ENCODE measurements around the gene CEP43. TPM values are rescaled to one million over a fixed set of nuclear protein-coding genes. Genes with fewer than 3 reads are reported as not detected.

CEP43 gene
- total RNA-seq, 1 donor from 2014 or later = 16.0 TPM

DNA sequence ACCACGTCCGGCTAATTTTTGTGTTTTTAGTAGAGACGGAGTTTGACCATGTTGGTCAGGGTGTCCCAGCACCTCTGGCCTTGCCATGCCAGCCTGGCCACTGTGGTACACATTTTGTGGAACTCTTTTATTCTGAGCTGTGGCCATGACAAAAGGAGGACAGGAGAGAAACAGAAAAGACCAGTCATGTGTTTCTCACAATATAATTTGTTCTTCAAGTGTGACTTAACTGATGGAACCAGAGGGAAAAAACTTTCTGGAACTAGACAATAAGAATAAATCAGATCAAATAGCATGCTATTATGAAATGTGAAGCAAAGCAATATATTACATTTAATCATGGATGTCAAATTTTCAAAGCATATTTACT is 38.6 kb upstream of the CEP43 start:
- Histone ChIP-seq H3K9me3 (ENCODE audit: insufficient read depth, low read depth, low read length) (no peaks in the 10 kb centered on the region), H3K4me1 (ENCODE audit: insufficient read depth, low read length) (peaks cover 10% of the 10 kb centered on the region), H3K36me3 (ENCODE audit: insufficient read depth, low read length) (no peaks in the 10 kb centered on the region), H3K27ac (ENCODE audit: low read depth, low read length) (no peak overlapping the region), H3K4me2 (ENCODE audit: low read length) (no peak overlapping the region), H3K9ac (ENCODE audit: low read length) (no peak overlapping the region), H3K27me3 (ENCODE audit: insufficient read depth, low read length) (no peaks in the 10 kb centered on the region), H3K4me3 (ENCODE audit: insufficient read depth, low read depth, low read length) (no peak overlapping the region), H3K79me2 (ENCODE audit: insufficient read depth, low read length) (no peaks in the 10 kb centered on the region), H4K20me1 (ENCODE audit: insufficient read depth, low read length) (no peaks in the 10 kb centered on the region), H2AFZ (ENCODE audit: low read depth, low read length) (no peak overlapping the region)
- no peak for TF ChIP-seq EZH2 (IDR thresholded peaks at IDR 0.05; ENCODE audit: insufficient read depth, low read length)
- TF ChIP-seq, protein P1, sequence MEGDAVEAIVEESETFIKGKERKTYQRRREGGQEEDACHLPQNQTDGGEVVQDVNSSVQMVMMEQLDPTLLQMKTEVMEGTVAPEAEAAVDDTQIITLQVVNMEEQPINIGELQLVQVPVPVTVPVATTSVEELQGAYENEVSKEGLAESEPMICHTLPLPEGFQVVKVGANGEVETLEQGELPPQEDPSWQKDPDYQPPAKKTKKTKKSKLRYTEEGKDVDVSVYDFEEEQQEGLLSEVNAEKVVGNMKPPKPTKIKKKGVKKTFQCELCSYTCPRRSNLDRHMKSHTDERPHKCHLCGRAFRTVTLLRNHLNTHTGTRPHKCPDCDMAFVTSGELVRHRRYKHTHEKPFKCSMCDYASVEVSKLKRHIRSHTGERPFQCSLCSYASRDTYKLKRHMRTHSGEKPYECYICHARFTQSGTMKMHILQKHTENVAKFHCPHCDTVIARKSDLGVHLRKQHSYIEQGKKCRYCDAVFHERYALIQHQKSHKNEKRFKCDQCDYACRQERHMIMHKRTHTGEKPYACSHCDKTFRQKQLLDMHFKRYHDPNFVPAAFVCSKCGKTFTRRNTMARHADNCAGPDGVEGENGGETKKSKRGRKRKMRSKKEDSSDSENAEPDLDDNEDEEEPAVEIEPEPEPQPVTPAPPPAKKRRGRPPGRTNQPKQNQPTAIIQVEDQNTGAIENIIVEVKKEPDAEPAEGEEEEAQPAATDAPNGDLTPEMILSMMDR (IDR thresholded peaks at IDR 0.05; ENCODE audit: insufficient read depth, low read depth, low read length) = no peak
- DNase-seq (ENCODE audit: low read depth) (no peak), FAIRE-seq (no peak)
- Mint-ChIP-seq H3K4me1 (ENCODE audit: low read depth, unreplicated experiment) (peaks cover 16% of the 10 kb centered on the region), H3K27me3 (ENCODE audit: low read depth, unreplicated experiment) (no peaks in the 10 kb centered on the region), H3K4me3 (ENCODE audit: unreplicated experiment) (no peak overlapping the region), H3K36me3 (ENCODE audit: low read depth, unreplicated experiment) (no peaks in the 10 kb centered on the region), H3K9me3 (ENCODE audit: unreplicated experiment) (peaks cover 8% of the 10 kb centered on the region), H3K27ac (ENCODE audit: unreplicated experiment) (no peak overlapping the region)

DNA sequence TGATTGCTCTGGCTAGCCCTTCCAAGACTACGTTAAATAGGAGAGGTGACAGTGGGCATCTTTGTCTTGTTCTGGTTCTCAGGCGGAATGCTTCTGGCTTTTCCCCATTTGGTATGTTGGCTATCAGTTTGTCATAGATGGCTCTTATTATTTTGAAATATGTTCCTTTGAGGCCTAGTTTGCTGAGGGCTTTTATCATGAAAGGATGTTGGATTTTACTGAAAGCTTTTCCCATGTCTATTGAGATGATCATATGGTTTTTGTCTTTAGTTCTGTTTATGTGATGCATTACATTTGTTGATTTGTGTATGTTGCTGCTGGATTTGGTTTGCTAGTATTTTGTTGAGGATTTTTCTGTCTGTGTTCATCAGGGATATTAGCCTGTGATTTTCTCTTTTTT is 32.9 kb upstream of the CEP43 start:
- H3K4me3 ChIP-seq (ENCODE audit: insufficient read depth, low read depth, low read length) = no peak overlapping the region
- no peak overlapping the region for H3K9ac ChIP-seq (ENCODE audit: low read length)
- H3K4me1 Mint-ChIP-seq (ENCODE audit: low read depth, unreplicated experiment) = peaks cover under 1% of the 10 kb centered on the region
- H2AFZ ChIP-seq (ENCODE audit: low read depth, low read length) = no peak overlapping the region
- H3K36me3 Mint-ChIP-seq (ENCODE audit: low read depth, unreplicated experiment) = no peaks in the 10 kb centered on the region
- no peak overlapping the region for H3K27ac ChIP-seq (ENCODE audit: low read depth, low read length)
- no peak for TF ChIP-seq EZH2 (IDR thresholded peaks at IDR 0.05; ENCODE audit: insufficient read depth, low read length)
- FAIRE-seq = no peak
- no peaks in the 10 kb centered on the region for H4K20me1 ChIP-seq (ENCODE audit: insufficient read depth, low read length)
- no peaks in the 10 kb centered on the region for H3K27me3 ChIP-seq (ENCODE audit: insufficient read depth, low read length)
- no peaks in the 10 kb centered on the region for H3K79me2 ChIP-seq (ENCODE audit: insufficient read depth, low read length)
- no peaks in the 10 kb centered on the region for H3K9me3 ChIP-seq (ENCODE audit: insufficient read depth, low read depth, low read length)
- H3K36me3 ChIP-seq (ENCODE audit: insufficient read depth, low read length) = no peaks in the 10 kb centered on the region
- no peak for DNase-seq (ENCODE audit: low read depth)
- H3K4me2 ChIP-seq (ENCODE audit: low read length) = no peak overlapping the region
- H3K4me1 ChIP-seq (ENCODE audit: insufficient read depth, low read length) = no peaks in the 10 kb centered on the region
- peak overlapping the region; percentile 10 for H3K27ac Mint-ChIP-seq (ENCODE audit: unreplicated experiment)
- no peak overlapping the region for H3K4me3 Mint-ChIP-seq (ENCODE audit: unreplicated experiment)
- peaks cover 15% of the 10 kb centered on the region for H3K9me3 Mint-ChIP-seq (ENCODE audit: unreplicated experiment)
- no peaks in the 10 kb centered on the region for H3K27me3 Mint-ChIP-seq (ENCODE audit: low read depth, unreplicated experiment)

DNA sequence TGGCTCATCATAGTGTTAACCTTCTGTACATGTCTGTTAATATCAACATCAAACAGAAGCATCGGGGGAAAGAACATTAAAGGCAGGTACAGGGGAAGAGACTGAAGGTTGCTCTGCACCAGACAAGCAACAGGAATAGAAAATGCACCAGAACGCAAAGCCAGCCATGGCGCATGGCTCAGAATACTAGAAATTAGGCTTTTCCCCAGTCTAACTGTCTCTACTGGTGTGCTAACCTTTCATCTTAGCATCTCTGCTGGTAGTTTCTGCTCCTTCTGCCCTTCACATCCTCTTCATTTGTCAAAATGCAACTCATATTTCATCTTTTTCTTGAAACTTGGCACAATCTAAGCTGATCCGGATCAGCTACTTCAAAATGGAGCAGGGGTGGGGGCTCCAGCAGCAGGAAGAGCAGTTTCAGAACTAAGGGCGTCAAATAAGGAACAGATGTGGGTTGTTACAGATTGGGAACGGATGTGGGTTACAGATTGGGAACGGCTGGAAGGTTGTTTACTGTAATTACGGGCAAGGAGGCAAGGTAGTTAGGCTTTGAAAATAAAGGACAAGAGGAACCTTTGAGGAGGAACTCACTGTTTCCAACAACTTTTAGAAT is 29.7 kb upstream of the CEP43 start:
- Histone ChIP-seq H3K27me3 (ENCODE audit: insufficient read depth, low read length) (no peaks in the 10 kb centered on the region), H3K9ac (ENCODE audit: low read length) (no peak overlapping the region), H3K4me3 (ENCODE audit: insufficient read depth, low read depth, low read length) (no peak overlapping the region), H3K9me3 (ENCODE audit: insufficient read depth, low read depth, low read length) (no peaks in the 10 kb centered on the region), H3K36me3 (ENCODE audit: insufficient read depth, low read length) (no peaks in the 10 kb centered on the region), H3K4me1 (ENCODE audit: insufficient read depth, low read length) (no peaks in the 10 kb centered on the region), H3K4me2 (ENCODE audit: low read length) (no peak overlapping the region), H3K27ac (ENCODE audit: low read depth, low read length) (no peak overlapping the region), H2AFZ (ENCODE audit: low read depth, low read length) (no peak overlapping the region), H4K20me1 (ENCODE audit: insufficient read depth, low read length) (no peaks in the 10 kb centered on the region), H3K79me2 (ENCODE audit: insufficient read depth, low read length) (no peaks in the 10 kb centered on the region)
- H3K27me3 Mint-ChIP-seq (ENCODE audit: low read depth, unreplicated experiment) = no peaks in the 10 kb centered on the region
- no peak overlapping the region for H3K4me3 Mint-ChIP-seq (ENCODE audit: unreplicated experiment)
- H3K9me3 Mint-ChIP-seq (ENCODE audit: unreplicated experiment) = peaks cover 9% of the 10 kb centered on the region
- TF ChIP-seq, protein P1 (IDR thresholded peaks at IDR 0.05; ENCODE audit: insufficient read depth, low read depth, low read length) = no peak
- TF ChIP-seq EZH2 (IDR thresholded peaks at IDR 0.05; ENCODE audit: insufficient read depth, low read length) = no peak
- no peak for FAIRE-seq
- peaks cover 6% of the 10 kb centered on the region for H3K4me1 Mint-ChIP-seq (ENCODE audit: low read depth, unreplicated experiment)
- no peak overlapping the region for H3K27ac Mint-ChIP-seq (ENCODE audit: unreplicated experiment)
- no peak for DNase-seq (ENCODE audit: low read depth)
- no peaks in the 10 kb centered on the region for H3K36me3 Mint-ChIP-seq (ENCODE audit: low read depth, unreplicated experiment)
